RKO (cell line): ENCODE measurements around the gene GOLGA7B.
A peak's percentile ranks its signal among the peaks of the same experiment; 100 is the strongest.

Experiments used
- DNase-seq: peaks from one replicate; pipeline ENCODE4 v3.0.0-alpha.2; 2016; ENCODE audit warnings: low spot score

The GOLGA7B gene

GRCh38 chr10:97868134-97868685 lies 18.6 kb downstream of the GOLGA7B start:
- no peak for DNase-seq

DNA sequence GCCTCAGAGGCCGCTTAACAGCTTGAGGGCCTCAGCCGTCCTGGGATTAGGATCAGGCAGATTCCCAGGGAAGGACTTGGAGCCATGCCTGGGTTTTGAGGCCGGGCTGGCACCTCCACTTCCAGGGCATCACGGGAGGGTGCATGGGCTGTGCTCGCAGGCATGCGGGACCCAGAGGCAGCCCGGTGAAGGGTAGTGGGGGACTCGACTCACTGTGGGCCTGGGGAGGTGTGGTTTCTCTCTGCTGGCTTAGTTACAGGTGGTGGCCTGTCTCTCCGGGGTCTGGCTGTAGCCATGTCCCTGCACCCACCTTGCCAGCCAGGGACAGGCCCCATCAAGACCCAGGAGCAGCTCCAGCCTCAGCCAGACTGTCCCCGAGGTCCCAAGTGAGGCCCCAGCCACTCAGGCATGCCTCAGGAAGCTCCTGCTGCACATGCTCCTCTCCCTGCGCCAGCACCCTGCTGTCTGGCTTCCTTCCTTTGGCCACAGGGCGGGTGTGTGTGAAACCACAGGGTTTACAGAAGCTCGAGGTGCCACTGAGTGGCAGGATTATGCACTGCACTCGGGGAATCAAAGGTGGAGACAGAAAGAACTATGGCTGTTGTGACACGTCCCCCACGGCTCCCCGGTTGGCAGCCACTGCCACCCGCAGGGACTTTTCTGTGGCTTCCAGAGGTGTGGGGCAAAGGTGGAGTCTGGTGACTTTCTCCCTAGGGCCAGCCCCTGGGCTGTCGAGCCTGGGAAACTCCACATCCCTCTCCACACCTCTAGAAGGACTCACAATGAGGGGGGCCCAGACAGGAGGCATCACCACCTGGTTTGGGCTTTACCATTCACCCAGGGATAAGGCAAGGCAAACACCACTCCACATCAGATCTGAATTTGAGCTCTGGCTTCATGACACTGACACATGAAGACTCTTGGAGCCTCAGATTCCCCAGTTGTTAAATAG lies 19.7 kb downstream of the GOLGA7B start:
- DNase-seq, result peak; percentile 86

- no peak for DNase-seq
Measured at GRCh38 chr10:97870990-97871389, 21.3 kb downstream of the GOLGA7B start.

DNA sequence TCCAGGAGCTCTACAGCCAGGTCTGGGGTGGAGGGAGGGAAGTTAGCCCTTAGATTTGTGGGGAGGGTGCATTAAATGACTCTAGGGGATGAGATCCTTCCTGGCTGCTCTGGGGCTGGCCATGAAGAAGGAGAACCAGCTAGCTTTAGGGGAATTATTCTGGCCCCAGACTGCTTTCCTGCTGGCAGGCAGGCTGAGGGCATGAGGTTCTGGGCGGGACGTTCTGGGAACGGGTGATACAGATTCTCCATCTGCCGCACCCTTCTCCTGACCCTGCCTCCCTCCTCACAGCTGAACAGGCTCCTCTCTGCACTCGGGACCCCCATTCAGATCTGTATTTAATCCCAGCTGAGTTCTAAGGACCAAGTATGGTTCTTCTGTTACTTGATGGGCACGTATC lies 23.9 kb downstream of the GOLGA7B start:
- no peak for DNase-seq

GRCh38 chr10:97874332-97874731 lies 24.7 kb downstream of the GOLGA7B start:
- DNase-seq, result no peak

DNA sequence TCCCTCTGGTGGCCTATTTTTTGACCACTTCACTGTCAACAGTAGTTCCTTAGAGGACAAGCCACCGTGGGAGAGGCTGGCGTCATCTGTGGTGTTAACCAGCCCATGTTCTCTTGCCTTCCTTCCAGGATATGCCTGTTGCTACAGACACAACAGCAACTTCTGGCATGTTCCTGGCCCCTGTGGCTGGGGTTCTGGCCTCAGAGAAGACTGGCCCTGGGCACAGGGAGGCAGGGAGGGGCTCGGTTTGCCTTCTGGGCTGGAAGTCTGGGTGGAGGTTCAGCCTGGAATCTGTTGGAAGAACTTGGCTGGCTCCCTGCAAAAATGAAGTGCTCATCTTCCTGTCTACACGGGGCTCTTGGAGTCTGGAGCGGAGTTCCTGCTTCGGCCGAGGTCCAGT lies 25.7 kb downstream of the GOLGA7B start:
- DNase-seq, result no peak

GRCh38 chr10:97876402-97876801 lies 26.8 kb downstream of the GOLGA7B start:
- DNase-seq, result no peak

DNA sequence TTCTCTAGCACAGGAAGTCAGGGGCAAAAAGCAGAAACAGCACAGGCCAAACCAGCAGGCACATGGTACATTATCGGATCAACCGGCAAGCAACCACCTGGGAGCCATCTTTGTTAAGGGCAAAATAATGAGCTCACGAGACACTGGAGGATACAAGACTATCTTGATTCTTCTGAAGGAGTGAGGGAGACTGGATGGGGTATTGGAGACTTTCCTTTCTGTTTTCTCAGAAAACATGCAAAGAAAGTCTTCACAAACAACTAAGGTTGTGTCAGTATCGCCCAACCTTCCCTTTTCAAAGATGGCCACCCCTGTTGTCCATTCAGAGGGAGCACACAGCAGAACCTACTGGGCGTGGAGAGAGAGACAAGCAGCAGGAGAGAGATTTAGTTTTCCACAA lies 29.6 kb downstream of the GOLGA7B start:
- no peak for DNase-seq

GRCh38 chr10:97880109-97880508 lies 30.5 kb downstream of the GOLGA7B start:
- no peak for DNase-seq

DNA sequence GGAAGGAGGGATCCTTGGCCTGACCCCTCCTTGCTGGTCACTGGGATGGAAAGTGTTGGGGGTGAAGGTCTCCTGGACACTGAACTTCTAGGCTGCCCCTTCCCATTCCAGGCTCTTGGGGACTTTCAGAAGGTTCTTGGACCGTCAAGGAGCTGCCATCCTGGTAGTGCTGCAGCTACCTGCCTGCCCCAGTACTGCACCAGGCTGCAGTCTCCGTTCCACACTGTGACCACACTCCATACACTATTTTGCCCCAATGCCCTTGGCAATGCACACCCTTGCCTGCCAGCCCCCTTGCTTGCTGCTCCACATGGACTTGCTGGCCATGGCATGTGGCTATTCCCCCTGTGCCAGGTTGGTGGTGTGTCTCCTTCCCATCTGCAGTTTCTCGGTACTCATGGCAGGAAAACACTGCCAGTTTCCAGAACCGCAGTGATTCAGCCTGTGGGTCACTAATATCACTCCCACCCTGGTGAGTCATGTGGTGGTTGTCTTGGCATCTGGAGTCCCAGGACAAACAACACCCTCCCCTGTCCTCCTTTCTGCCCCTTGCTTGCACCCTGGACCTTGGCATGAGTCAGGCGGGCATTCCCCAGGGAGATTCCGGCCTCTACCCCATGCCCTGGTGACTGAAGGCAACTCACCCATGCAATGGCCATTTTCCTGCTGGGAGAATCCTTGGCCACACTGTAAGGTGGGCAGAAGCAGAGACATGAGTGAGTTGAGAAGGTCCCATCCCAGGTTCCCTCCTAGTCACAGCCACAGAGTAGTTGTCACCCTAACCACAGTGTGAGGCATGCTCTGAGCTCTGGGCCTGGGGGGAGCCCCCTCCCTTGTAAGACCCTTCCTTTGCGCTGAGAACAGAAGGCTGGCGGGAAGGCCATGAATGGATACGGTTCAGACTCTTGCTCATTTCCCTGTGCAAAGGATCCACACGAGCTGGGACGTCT lies 32.8 kb downstream of the GOLGA7B start:
- peak; percentile 40 for DNase-seq

GRCh38 chr10:97883092-97883485 lies 33.4 kb downstream of the GOLGA7B start:
- no peak for DNase-seq

DNA sequence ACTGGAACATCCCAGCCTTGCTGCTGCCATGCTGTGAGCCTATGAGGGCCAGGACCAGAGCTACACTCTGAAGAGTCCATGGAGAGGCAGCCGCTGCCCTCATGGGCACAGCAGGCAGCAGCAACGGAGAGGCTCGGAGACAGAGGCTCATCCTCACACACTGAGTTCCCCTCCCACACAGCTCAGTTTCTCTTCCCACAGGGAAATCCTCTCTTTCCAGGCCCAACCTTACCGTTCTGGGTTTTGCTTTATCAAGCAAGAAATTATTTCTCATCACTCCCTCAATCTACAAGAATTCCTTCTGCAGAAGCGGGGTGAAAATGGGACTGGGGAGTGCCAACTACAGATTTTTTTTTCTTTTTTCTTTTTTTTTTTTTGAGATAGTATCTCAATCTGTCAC lies 36.6 kb downstream of the GOLGA7B start:
- DNase-seq, result no peak

DNA sequence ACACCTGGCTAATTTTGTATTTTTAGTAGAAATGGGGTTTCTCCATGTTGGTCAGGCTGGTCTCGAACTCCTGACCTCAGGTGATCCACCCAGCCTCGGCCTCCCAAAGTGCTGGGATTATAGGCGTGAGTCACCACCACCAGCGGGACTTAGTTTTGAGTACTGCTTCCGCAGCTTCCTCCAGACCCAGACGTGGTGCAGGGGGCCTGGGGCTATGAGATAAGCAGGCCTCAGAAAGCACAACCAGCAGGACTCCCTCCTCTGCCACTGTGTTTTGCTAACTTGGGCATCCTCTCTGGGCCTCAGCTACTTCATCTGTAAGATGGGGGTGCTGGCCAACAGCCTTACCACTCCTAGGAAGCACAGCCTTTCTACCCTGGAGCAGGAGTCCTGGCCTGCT lies 37.8 kb downstream of the GOLGA7B start:
- no peak for DNase-seq

DNA sequence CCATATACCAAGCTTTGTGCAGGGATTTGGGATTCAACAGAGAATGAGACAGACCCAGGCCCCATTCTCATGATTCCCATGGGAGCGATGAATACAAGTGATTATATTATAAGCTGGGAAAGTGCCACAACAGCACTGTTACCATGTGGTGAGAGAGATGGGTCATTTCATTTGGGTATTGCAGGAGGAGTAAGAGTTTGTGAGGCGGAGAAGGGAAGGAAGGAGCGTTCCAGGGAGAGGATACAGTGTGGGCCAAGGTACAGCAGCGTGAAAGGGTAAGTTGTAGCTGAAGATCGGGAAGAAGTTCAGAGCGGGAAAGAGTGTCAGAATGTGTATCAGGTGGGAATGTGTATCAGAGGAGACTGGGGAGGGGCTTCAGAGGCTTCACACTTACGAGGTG lies 38.5 kb downstream of the GOLGA7B start:
- no peak for DNase-seq

- peak; percentile 57 for DNase-seq
Measured at GRCh38 chr10:97888641-97889262, 39.1 kb downstream of the GOLGA7B start.

DNA sequence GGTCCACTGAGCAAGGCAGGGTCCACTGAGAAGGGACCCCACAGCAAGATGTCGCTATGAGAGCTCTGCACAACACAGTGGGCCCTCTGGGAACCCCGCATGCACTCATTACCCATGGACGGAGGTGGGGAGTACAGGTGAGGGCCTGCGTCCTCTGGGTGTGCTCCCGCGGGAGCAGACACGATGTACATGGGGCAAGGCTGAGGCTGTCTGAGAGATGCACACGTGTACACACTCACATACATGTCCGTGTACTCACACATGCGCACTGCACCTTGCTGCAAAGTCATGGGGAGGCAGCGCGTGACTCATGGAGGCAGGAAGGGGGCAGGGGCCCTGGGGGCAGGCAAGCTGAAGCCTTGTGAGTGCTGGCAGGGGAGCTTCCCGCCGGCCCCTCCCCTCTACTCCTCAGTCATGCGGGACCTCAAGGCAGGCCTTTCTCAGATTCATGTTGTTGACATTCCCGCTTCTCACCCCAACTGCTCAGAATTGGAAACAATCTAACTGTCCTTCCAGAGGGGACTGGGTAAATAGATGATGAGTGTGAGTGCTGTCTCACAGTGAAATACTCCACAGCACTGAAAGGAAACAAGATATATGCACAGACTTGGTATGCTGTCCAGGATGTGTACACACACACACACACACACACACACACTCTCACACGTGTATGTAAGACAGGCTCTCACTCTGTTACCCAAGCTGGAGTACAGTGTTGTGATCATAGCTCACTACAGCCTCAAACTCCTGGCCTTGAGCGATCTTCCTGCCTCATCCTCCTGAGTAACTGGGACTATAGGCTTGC lies 40.0 kb downstream of the GOLGA7B start:
- DNase-seq, result no peak

DNA sequence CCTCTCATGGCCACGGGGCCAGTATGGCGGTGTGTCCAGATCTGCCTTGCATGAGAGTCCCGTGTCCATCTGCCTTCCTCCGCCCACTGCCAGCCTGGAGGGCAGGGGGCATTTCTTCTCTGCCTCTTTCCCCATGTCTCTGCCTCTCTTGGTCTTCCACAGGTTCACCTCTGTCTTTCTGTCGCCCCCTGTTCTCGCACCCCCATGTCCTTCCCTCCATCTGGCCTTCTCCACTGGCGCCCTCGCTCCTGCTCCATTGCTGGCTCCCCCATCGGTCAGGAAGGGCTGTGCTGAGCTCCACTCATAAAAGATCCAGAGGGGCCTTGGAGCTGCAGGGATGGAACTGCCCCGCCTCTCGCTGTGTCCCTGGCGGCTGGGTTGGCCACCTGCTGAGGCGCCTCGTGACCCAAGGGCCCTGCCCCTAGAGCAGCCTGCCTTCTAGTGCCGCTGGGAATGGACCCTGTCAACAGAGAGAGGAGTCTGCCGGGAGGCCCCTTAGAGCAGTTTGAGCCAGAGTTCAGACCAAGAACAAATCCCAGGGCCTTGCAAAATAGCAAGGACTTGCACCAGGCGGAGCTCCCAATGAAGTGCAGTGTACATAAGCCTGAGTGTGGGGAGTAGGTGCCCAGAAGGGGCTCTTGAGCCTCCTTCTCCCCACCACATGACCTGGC lies 42.0 kb downstream of the GOLGA7B start:
- DNase-seq, result no peak

- no peak for DNase-seq
Measured at GRCh38 chr10:97892506-97892905, 42.9 kb downstream of the GOLGA7B start.

DNA sequence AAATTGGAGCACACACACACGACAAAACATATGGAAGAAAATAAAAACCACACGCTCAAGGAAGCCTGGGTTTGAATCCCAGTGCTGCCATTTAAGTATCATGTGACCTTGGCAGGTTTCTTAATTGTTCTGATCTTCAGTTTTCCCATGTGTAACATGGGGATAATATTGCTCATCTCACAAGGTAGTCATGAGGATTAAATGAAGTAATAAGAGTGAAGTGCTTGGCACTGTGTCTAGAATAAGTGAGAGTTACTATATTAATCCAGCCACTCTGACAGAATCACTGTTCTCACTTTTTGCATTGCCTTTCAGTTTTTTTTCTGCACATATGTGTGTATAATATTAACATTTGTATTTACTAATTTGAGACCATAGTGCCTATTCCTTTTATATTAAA lies 43.3 kb downstream of the GOLGA7B start:
- no peak for DNase-seq

DNA sequence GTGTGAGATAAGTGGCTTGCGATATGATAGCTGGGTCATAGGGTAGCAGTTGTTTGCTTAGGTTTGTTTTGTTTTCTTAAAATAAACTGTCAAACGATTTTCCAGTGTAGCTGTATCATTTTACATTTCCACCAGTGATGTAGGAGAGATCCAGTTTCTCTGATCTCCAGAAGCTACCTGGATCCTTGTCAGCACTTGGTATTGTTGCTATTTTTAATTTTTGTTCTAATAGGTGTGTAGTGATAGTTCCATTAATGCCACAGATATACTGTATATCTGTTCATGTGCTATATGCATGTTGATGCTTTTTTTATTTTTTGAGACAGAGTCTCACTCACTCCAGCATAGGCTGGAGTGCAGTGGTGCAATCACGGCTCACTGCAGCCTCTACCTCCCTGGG lies 44.4 kb downstream of the GOLGA7B start:
- no peak for DNase-seq

GRCh38 chr10:97895084-97895483 lies 45.4 kb downstream of the GOLGA7B start:
- no peak for DNase-seq
